ENCODE measurements around the gene ST7L.

- TF ChIP-seq CTCF (IDR thresholded peaks at IDR 0.05) (no peak), POLR2A (IDR thresholded peaks at IDR 0.05) (no peak)
These were observed 19.1 kb upstream of the ST7L start for GRCh38 chr1:112638110-112638428.

Data from heart left ventricle (tissue), 13 donors.